Measurements from ENCODE around the gene FAM180A.
"Not testable (repeated sequence)": the region's sequence is repeated elsewhere in the genome, so short reads cannot be mapped to it uniquely, and the experiment has no call there.

The FAM180A gene

GRCh38 chr7:135770139-135770710 lies 21.6 kb upstream of the FAM180A start:
- no peak for DNase-seq

GRCh38 chr7:135769005-135769802 lies 20.6 kb upstream of the FAM180A start:
- no peak for DNase-seq

- DNase-seq: peak; percentile 62
Measured at GRCh38 chr7:135768467-135768866, 19.9 kb upstream of the FAM180A start.

GRCh38 chr7:135768064-135768463 lies 19.5 kb upstream of the FAM180A start:
- DNase-seq: no peak

- DNase-seq: no peak
Measured at GRCh38 chr7:135763261-135763660, 14.6 kb upstream of the FAM180A start.

- DNase-seq: peak; percentile 68
Measured at GRCh38 chr7:135761751-135762488, 13.3 kb upstream of the FAM180A start.

GRCh38 chr7:135759532-135759931 lies 10.9 kb upstream of the FAM180A start:
- no peak for DNase-seq

- no peak for DNase-seq
Measured at GRCh38 chr7:135758531-135758932, 9.9 kb upstream of the FAM180A start.

- no peak for DNase-seq
Measured at GRCh38 chr7:135757719-135758411, 9.3 kb upstream of the FAM180A start.

GRCh38 chr7:135756191-135756590 lies 7.6 kb upstream of the FAM180A start:
- peak; percentile 47 for DNase-seq

- DNase-seq: no peak
Measured at GRCh38 chr7:135755351-135755753, 6.7 kb upstream of the FAM180A start.

- no peak for DNase-seq
Measured at GRCh38 chr7:135753616-135754413, 5.2 kb upstream of the FAM180A start.

- no peak for DNase-seq
Measured at GRCh38 chr7:135747366-135747765, 1.2 kb downstream of the FAM180A start.

- no peak for DNase-seq
Measured at GRCh38 chr7:135745703-135746312, 2.8 kb downstream of the FAM180A start.

GRCh38 chr7:135744938-135745702 lies 3.5 kb downstream of the FAM180A start:
- no peak for DNase-seq

GRCh38 chr7:135743907-135744731 lies 4.5 kb downstream of the FAM180A start:
- DNase-seq: no peak

GRCh38 chr7:135742371-135742770 lies 6.2 kb downstream of the FAM180A start:
- no peak for DNase-seq

GRCh38 chr7:135741905-135742304 lies 6.7 kb downstream of the FAM180A start:
- no peak for DNase-seq

GRCh38 chr7:135740889-135741288 lies 7.7 kb downstream of the FAM180A start:
- no peak for DNase-seq

- not testable (repeated sequence) for DNase-seq
Measured at GRCh38 chr7:135737306-135737647, 11.3 kb downstream of the FAM180A start.

Data from MV-4-11 (cell line).